GM12878 (cell line): Measurements from ENCODE around the gene LRRC37A3. TPM values are rescaled to one million over a fixed set of nuclear protein-coding genes. Genes with fewer than 3 reads are reported as not detected.

Experiments
- ATAC-seq: fragments of 200-7000 bp; cut with Tn5 transposase; 3 replicates; pipeline ENCODE4 v1.9.1; 2020; ENCODE audit warnings: mild to moderate bottlenecking, moderate library complexity
- BruUV-seq: library from RNA; stranded (reverse); fragments of 400-500 nt; replicated peaks from 2 replicates; lab custom pipeline; 2021; lab: Mats Ljungman, UMichigan
- CTCF ChIA-PET: fragments of 300-600 bp; sonication (Branson Sonifier 250); formaldehyde crosslinking; extraction: SDS; loops from one replicate; lab custom pipeline; 2021; ENCODE audit warnings: inconsistent platforms; lab: Yijun Ruan, JAX
- POLR2A ChIA-PET: fragments of 350-600 bp; formaldehyde crosslinking; extraction: SDS; loops from one replicate; lab custom pipeline; 2021; ENCODE audit warnings: inconsistent platforms; lab: Charles Lee
- RAD21 ChIA-PET: fragments of 300-600 bp; sonication (Branson Sonifier 250); formaldehyde crosslinking; loops from one replicate; lab custom pipeline; 2023; ENCODE audit warnings: antibody characterized with exemption; ENCODE audit not compliant: unreplicated experiment; lab: Charles Lee
- SMC1A ChIA-PET: fragments of 300-600 bp; sonication (Branson Sonifier 250); formaldehyde crosslinking; loops from one replicate; lab custom pipeline; 2023; ENCODE audit not compliant: unreplicated experiment, uncharacterized antibody; lab: Charles Lee
- DNase-seq: peaks from one replicate; pipeline ENCODE4 v3.0.0-alpha.2; 2011; ENCODE audit warnings: low read depth, low spot score
- FAIRE-seq: peaks from 3 replicates; lab custom pipeline; 2011; peaks lifted over from hg19 to GRCh38; lab: Jason Lieb, UNC
- H2AFZ ChIP-seq: 2 replicates; pipeline ENCODE4 v1.6.0; 2011; ENCODE audit warnings: low read depth, low read length, control low read depth; ENCODE audit not compliant: control insufficient read depth
- H3K27ac ChIP-seq: 2 replicates; pipeline ENCODE4 v1.5.1; 2011; ENCODE audit warnings: control low read depth; ENCODE audit not compliant: control insufficient read depth, insufficient read depth
- H3K27me3 ChIP-seq, 2 experiments: replicated peaks in 1 of 2; 2 replicates each; pipeline versions ENCODE4 v1.6.0 to v1.6.1; 2011; ENCODE audit warnings: low read length in 1 of 2; ENCODE audit not compliant: control insufficient read depth in 2 of 2, insufficient read depth in 2 of 2
- H3K36me3 ChIP-seq, 2 experiments: 2 replicates each; pipeline ENCODE4 v1.5.1; 2011; ENCODE audit warnings: low read length in 1 of 2; ENCODE audit not compliant: control insufficient read depth in 2 of 2, insufficient read depth in 2 of 2
- H3K4me1 ChIP-seq: 2 replicates; pipeline ENCODE4 v1.6.1; 2011; ENCODE audit warnings: mild to moderate bottlenecking, low read length, moderate library complexity, mixed read lengths; ENCODE audit not compliant: control insufficient read depth, insufficient read depth
- H3K4me2 ChIP-seq: 2 replicates; pipeline ENCODE4 v1.6.0; 2011; ENCODE audit warnings: control low read depth; ENCODE audit not compliant: control insufficient read depth, insufficient read depth
- H3K4me3 ChIP-seq: fragments of 200-600 bp; sonication (generic); 2 replicates; pipeline ENCODE4 v1.5.1; 2016
- H3K79me2 ChIP-seq: 2 replicates; pipeline ENCODE4 v1.6.0; 2011; ENCODE audit warnings: low read length; ENCODE audit not compliant: control insufficient read depth, insufficient read depth
- H3K9ac ChIP-seq: 2 replicates; pipeline ENCODE4 v1.8.0; 2011; ENCODE audit warnings: low read length, control low read depth, mixed read lengths; ENCODE audit not compliant: control insufficient read depth, insufficient read depth
- H3K9me3 ChIP-seq: replicated peaks from 3 replicates; pipeline ENCODE4 v1.5.1; 2011; ENCODE audit warnings: mild to moderate bottlenecking, low read length; ENCODE audit not compliant: control insufficient read depth, insufficient read depth
- H4K20me1 ChIP-seq: 2 replicates; pipeline ENCODE4 v1.6.0; 2011; ENCODE audit not compliant: control insufficient read depth, insufficient read depth
- BRCA1 ChIP-seq: IDR thresholded peaks from 2 replicates; pipeline ENCODE4 v1.6.1; 2011; ENCODE audit warnings: low read depth, low read length, improper control_type of control experiment
- CHD2 ChIP-seq: IDR thresholded peaks from 2 replicates; pipeline ENCODE4 v1.6.1; 2011; ENCODE audit warnings: low read depth, low read length, improper control_type of control experiment, borderline replicate concordance
- HDAC2 ChIP-seq: fragments of 200-600 bp; sonication (generic); IDR thresholded peaks from 2 replicates; pipeline ENCODE4 v1.6.1; 2017
- HDGF ChIP-seq: fragments of 450-650 bp; IDR thresholded peaks from 2 replicates; pipeline ENCODE4 v1.6.1; 2016; ENCODE audit warnings: antibody characterized with exemption
- KLF5 ChIP-seq: fragments of 450-650 bp; IDR thresholded peaks from 2 replicates; pipeline ENCODE4 v1.6.1; 2014; ENCODE audit warnings: mild to moderate bottlenecking; ENCODE audit not compliant: partially characterized antibody
- MLLT1 ChIP-seq: fragments of 450-650 bp; IDR thresholded peaks from 2 replicates; pipeline ENCODE4 v1.6.1; 2016; ENCODE audit warnings: mild to moderate bottlenecking
- NBN ChIP-seq: fragments of 450-650 bp; IDR thresholded peaks from 2 replicates; pipeline ENCODE4 v1.6.1; 2016
- NFIC ChIP-seq: IDR thresholded peaks from 2 replicates; pipeline ENCODE4 v1.6.1; 2012; ENCODE audit warnings: low read depth, mild to moderate bottlenecking, inconsistent platforms, low read length, moderate library complexity
- NFXL1 ChIP-seq: fragments of 450-650 bp; IDR thresholded peaks from 2 replicates; pipeline ENCODE4 v1.6.1; 2017; ENCODE audit warnings: antibody characterized with exemption, mild to moderate bottlenecking, borderline replicate concordance
- NR2C2 ChIP-seq: IDR thresholded peaks from 2 replicates; pipeline ENCODE4 v1.6.1; 2011; ENCODE audit warnings: borderline replicate concordance, low read depth; ENCODE audit not compliant: control insufficient read depth, insufficient read length
- NR2F1 ChIP-seq: fragments of 450-650 bp; conservative IDR thresholded peaks from 2 replicates; pipeline ENCODE4 v1.6.1; 2017; ENCODE audit warnings: mild to moderate bottlenecking
- PML ChIP-seq: IDR thresholded peaks from 2 replicates; pipeline ENCODE4 v1.6.1; 2012; ENCODE audit warnings: low read length, inconsistent platforms
- RELA ChIP-seq: fragments of 450-650 bp; IDR thresholded peaks from 2 replicates; pipeline ENCODE4 v1.8.0; 2014; ENCODE audit warnings: borderline replicate concordance; ENCODE audit not compliant: partially characterized antibody
- SREBF1 ChIP-seq: IDR thresholded peaks from 2 replicates; pipeline ENCODE4 v1.6.1; 2012; ENCODE audit warnings: mild to moderate bottlenecking, low read length
- USF1 ChIP-seq: IDR thresholded peaks from 2 replicates; pipeline ENCODE4 v1.6.1; 2011; ENCODE audit warnings: borderline replicate concordance, low read depth, mild to moderate bottlenecking, moderate library complexity, mixed read lengths, low read length; ENCODE audit not compliant: insufficient read depth; ENCODE audit errors: extremely low read length
- WGBS: methylation state at CpG from one replicate; pipeline ENCODE4 v1.1.6; 2016; ENCODE audit warnings: low lambda C conversion rate; ENCODE audit not compliant: insufficient replicate concordance, insufficient coverage; ENCODE audit errors: missing lambda C conversion rate; 5-methylcytosine and 5-hydroxymethylcytosine counted together
- in situ Hi-C: fragments of 300-500 bp; cut with MboI; formaldehyde crosslinking; loops from 9 replicates; pipeline ENCODE4 v1.14.3; 2018; ENCODE audit warnings: mixed read lengths
- intact Hi-C: fragments of 100-400 bp; cut with micrococcal nuclease; formaldehyde crosslinking; loops from one replicate; pipeline ENCODE4 v1.14.2; 2022; ENCODE audit not compliant: unreplicated experiment
- polyA plus RNA-seq, 11 experiments: library from polyadenylated mRNA; depleted of rRNA in 4 of 11; unstranded in 6 of 11; stranded (reverse) in 5 of 11; fragments of >200 nt; fragmentation: Nextera tagmentation in 4 of 11; fragmentation: Illumina TruSeq in 1 of 11; extraction: Ambion mirVana in 4 of 11; extraction: Trizol in 1 of 11; gene quantifications; 1 replicate in 1 of 11; 2 replicates in 10 of 11; pipeline versions ENCODE4 v1.2.1 to v1.2.3, GENCODE V29; 2011 to 2016; ENCODE audit warnings: inconsistent platforms in 2 of 11, missing spikeins in 2 of 11, low read depth in 1 of 11
- total RNA-seq, 4 experiments: library from RNA; depleted of rRNA in 3 of 4; stranded (reverse); fragments of >200 nt in 3 of 4; fragmentation: Illumina TruSeq in 1 of 4; extraction: Trizol in 1 of 4; gene quantifications; 2 replicates each; pipeline versions ENCODE4 v1.2.1 to v1.2.3, GENCODE V29; 2013 to 2021

The LRRC37A3 gene
- total and polyA plus RNA-seq, 10 of the 15 experiments (the other 5 are each of a cell fraction or from before 2014, with no cell fraction given), result 0.18 to 10.0 (median 2.7) TPM

GRCh38 chr17:64920419-64921172, 1.3 kb upstream of the LRRC37A3 start:
- H3K27ac ChIP-seq, result no peak overlapping the region
- H3K79me2 ChIP-seq, result no peaks in the 10 kb centered on the region
- RAD21 ChIA-PET, result interaction anchor here (1.5 kb wide), 1 partner anchor 179 kb away, joined by 4 read pairs; no protein-coding TSS in a partner anchor
- H4K20me1 ChIP-seq, result no peaks in the 10 kb centered on the region
- H3K9ac ChIP-seq, result no peak overlapping the region
- BruUV-seq, result no TSS peak
- peaks cover 10% of the 10 kb centered on the region for H3K4me1 ChIP-seq
- peak overlapping the region; percentile 77; the same call in 1 of the 2 replicates for H3K4me3 ChIP-seq
- intact Hi-C loops (no loop called here), in situ Hi-C loops (no loop called here)
- DNase-seq, result no peak
- CTCF ChIA-PET, result interaction anchor here (0.6 to 0.7 kb wide), 2 partner anchors 43 to 947 kb away, joined by 3 read pairs; no protein-coding TSS in a partner anchor
- H3K9me3 ChIP-seq, result no peaks in the 10 kb centered on the region
- TF ChIP-seq PML (no peak), CHD2 (no peak), NR2F1 (0 out of 2 replicates have a peak, but pooled peaks have one; percentile 19)
- TF ChIP-seq, all 136 proteins: peak for 1
- Histone ChIP-seq H3K4me2 (peak overlapping the region; percentile 64), H3K36me3 (no peaks in the 10 kb centered on the region), H2AFZ (peak overlapping the region; percentile 97; the same call in 1 of the 2 replicates), H3K27me3 (no peaks in the 10 kb centered on the region)
- WGBS, result 97% methylated on average over 12 of the region's 12 CpGs
- ATAC-seq (no peak), FAIRE-seq (peak; percentile 47)
- ChIA-PET SMC1A (no interaction called here), POLR2A (no interaction called here)

GRCh38 chr17:64920026-64920418, 744 bp upstream of the LRRC37A3 start:
- peak overlapping the region; percentile 71 for H3K9ac ChIP-seq
- intact Hi-C loops, result no loop called here
- H3K4me1 ChIP-seq, result peaks cover 10% of the 10 kb centered on the region
- H2AFZ ChIP-seq, result peak overlapping the region; percentile 97
- peak overlapping the region; percentile 64 for H3K4me2 ChIP-seq
- RAD21 ChIA-PET, result interaction anchor here (0.8 to 1.5 kb wide), 3 partner anchors 45 to 180 kb away, joined by 4 to 5 read pairs (median 4); no protein-coding TSS in a partner anchor
- SMC1A ChIA-PET, result interaction anchor here (0.6 to 1.1 kb wide), 3 partner anchors 19 to 44 kb away, joined by 3 read pairs; no protein-coding TSS in a partner anchor
- H3K36me3 ChIP-seq, result no peaks in the 10 kb centered on the region
- FAIRE-seq (no peak), DNase-seq (no peak), ATAC-seq (peak; percentile 24)
- no peaks in the 10 kb centered on the region for H4K20me1 ChIP-seq
- CTCF ChIA-PET, result interaction anchor here (0.7 to 1.7 kb wide), 8 partner anchors 18 to 285 kb away, joined by 3 to 6 read pairs (median 3); no protein-coding TSS in a partner anchor
- no peaks in the 10 kb centered on the region for H3K79me2 ChIP-seq
- no peaks in the 10 kb centered on the region for H3K9me3 ChIP-seq
- no TSS peak for BruUV-seq
- in situ Hi-C loops, result no loop called here
- peak overlapping the region; percentile 77; the same call in 1 of the 2 replicates for H3K4me3 ChIP-seq
- 80% methylated on average over 9 of the region's 9 CpGs for WGBS
- POLR2A ChIA-PET, result no interaction called here
- H3K27me3 ChIP-seq, result no peaks in the 10 kb centered on the region
- peak overlapping the region; percentile 76 for H3K27ac ChIP-seq
- TF ChIP-seq NR2C2 (no peak), BRCA1 (no peak), USF1 (no peak), KLF5 (no peak), SREBF1 (no peak), MLLT1 (peak; percentile 85), PML (no peak), NFIC (no peak), RELA (no peak), HDAC2 (no peak), HDGF (0 out of 2 replicates have a peak, but pooled peaks have one; percentile 33), NBN (0 out of 2 replicates have a peak, but pooled peaks have one; percentile 57), NFXL1 (no peak)
